Measurements from ENCODE around the gene ADGB. TPM values are rescaled to one million over a fixed set of nuclear protein-coding genes. Genes with fewer than 3 reads are reported as not detected.

Gene ADGB
- total and polyA plus RNA-seq, 9 of the 15 experiments (the other 6 are each of a cell fraction or from before 2014, with no cell fraction given) = not detected

DNA sequence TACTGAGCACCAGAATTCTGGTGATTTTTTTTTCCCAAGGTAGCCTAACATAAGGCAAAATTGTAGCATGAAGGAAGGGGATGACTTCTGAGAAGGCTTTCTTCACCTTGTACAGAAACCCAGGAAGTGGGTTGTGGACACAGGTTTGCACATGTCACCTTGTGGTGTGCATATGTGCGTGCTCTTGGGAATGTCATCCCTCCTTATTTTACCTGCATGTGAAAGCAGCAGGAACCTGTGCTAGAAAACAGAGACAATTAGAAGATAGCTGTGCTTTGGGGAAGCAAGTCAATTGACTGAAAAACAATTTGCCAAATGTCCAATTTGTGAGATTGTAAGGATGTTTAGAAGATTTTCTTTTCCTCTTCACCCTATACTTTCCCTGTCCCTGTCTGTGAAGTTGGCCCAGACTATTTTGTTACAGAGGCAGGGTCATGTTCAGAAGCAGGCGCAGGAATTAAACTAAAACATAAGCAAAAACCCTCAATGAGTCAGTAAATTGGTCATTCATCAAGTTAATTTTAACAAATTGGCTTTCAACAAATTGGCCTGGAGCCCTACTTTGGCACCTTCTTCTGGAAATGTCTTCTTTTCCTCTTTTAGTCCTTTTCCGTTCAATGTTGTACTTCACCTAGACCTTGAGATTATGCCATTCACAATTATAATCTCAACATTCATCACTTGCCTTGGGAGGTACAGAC lies 261.2 kb downstream of the ADGB start (continued):
- TF ChIP-seq, protein P1, sequence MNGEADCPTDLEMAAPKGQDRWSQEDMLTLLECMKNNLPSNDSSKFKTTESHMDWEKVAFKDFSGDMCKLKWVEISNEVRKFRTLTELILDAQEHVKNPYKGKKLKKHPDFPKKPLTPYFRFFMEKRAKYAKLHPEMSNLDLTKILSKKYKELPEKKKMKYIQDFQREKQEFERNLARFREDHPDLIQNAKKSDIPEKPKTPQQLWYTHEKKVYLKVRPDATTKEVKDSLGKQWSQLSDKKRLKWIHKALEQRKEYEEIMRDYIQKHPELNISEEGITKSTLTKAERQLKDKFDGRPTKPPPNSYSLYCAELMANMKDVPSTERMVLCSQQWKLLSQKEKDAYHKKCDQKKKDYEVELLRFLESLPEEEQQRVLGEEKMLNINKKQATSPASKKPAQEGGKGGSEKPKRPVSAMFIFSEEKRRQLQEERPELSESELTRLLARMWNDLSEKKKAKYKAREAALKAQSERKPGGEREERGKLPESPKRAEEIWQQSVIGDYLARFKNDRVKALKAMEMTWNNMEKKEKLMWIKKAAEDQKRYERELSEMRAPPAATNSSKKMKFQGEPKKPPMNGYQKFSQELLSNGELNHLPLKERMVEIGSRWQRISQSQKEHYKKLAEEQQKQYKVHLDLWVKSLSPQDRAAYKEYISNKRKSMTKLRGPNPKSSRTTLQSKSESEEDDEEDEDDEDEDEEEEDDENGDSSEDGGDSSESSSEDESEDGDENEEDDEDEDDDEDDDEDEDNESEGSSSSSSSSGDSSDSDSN (IDR thresholded peaks at IDR 0.05; ENCODE audit: borderline replicate concordance in 1 of 2, low read depth in 2 of 2, low read length in 2 of 2) = no peak
- TF ChIP-seq ILK (tag; IDR thresholded peaks at IDR 0.05; ENCODE audit: borderline replicate concordance, low read depth) (0 out of 2 replicates have a peak, but pooled peaks have one; percentile 32), ELF2 (CRISPR knock-in tag; IDR thresholded peaks at IDR 0.05) (peak; percentile 65; the same call in 1 of the 2 replicates), TRIM28 (IDR thresholded peaks at IDR 0.05) (no peak), JUNB (CRISPR knock-in tag; conservative IDR thresholded peaks at IDR 0.05) (no peak), POLR2G (IDR thresholded peaks at IDR 0.05; ENCODE audit: low read depth, low read length) (peak; percentile 15; the same call in 1 of the 2 replicates), ZNF239 (CRISPR knock-in tag; IDR thresholded peaks at IDR 0.05) (peak; percentile 31; the same call in 1 of the 2 replicates), DMBX1 (CRISPR knock-in tag; IDR thresholded peaks at IDR 0.05; ENCODE audit: borderline replicate concordance) (peak; percentile 49; the same call in 1 of the 2 replicates), ERF (CRISPR knock-in tag; IDR thresholded peaks at IDR 0.05) (peak; percentile 79; the same call in 1 of the 2 replicates), FOSL1 (tag; conservative IDR thresholded peaks at IDR 0.05) (no peak), ZNF165 (CRISPR knock-in tag; IDR thresholded peaks at IDR 0.05; ENCODE audit: borderline replicate concordance) (0 out of 2 replicates have a peak, but pooled peaks have one; percentile 18), ZFP1 (CRISPR knock-in tag; IDR thresholded peaks at IDR 0.05) (0 out of 2 replicates have a peak, but pooled peaks have one; percentile 14), ZNF3 (CRISPR knock-in tag; IDR thresholded peaks at IDR 0.05) (0 out of 2 replicates have a peak, but pooled peaks have one; percentile 52)
- TF ChIP-seq, protein P2, sequence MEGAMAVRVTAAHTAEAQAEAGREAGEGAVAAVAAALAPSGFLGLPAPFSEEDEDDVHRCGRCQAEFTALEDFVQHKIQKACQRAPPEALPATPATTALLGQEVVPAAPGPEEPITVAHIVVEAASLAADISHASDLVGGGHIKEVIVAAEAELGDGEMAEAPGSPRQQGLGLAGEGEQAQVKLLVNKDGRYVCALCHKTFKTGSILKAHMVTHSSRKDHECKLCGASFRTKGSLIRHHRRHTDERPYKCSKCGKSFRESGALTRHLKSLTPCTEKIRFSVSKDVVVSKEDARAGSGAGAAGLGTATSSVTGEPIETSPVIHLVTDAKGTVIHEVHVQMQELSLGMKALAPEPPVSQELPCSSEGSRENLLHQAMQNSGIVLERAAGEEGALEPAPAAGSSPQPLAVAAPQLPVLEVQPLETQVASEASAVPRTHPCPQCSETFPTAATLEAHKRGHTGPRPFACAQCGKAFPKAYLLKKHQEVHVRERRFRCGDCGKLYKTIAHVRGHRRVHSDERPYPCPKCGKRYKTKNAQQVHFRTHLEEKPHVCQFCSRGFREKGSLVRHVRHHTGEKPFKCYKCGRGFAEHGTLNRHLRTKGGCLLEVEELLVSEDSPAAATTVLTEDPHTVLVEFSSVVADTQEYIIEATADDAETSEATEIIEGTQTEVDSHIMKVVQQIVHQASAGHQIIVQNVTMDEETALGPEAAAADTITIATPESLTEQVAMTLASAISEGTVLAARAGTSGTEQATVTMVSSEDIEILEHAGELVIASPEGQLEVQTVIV (CRISPR knock-in tag; IDR thresholded peaks at IDR 0.05; ENCODE audit: borderline replicate concordance) = peak; percentile 59; the same call in 1 of the 2 replicates
- TF ChIP-seq, protein P3, sequence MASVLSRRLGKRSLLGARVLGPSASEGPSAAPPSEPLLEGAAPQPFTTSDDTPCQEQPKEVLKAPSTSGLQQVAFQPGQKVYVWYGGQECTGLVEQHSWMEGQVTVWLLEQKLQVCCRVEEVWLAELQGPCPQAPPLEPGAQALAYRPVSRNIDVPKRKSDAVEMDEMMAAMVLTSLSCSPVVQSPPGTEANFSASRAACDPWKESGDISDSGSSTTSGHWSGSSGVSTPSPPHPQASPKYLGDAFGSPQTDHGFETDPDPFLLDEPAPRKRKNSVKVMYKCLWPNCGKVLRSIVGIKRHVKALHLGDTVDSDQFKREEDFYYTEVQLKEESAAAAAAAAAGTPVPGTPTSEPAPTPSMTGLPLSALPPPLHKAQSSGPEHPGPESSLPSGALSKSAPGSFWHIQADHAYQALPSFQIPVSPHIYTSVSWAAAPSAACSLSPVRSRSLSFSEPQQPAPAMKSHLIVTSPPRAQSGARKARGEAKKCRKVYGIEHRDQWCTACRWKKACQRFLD (CRISPR knock-in tag; IDR thresholded peaks at IDR 0.05) = no peak
- TF ChIP-seq, protein P4, sequence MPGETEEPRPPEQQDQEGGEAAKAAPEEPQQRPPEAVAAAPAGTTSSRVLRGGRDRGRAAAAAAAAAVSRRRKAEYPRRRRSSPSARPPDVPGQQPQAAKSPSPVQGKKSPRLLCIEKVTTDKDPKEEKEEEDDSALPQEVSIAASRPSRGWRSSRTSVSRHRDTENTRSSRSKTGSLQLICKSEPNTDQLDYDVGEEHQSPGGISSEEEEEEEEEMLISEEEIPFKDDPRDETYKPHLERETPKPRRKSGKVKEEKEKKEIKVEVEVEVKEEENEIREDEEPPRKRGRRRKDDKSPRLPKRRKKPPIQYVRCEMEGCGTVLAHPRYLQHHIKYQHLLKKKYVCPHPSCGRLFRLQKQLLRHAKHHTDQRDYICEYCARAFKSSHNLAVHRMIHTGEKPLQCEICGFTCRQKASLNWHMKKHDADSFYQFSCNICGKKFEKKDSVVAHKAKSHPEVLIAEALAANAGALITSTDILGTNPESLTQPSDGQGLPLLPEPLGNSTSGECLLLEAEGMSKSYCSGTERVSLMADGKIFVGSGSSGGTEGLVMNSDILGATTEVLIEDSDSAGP (CRISPR knock-in tag; IDR thresholded peaks at IDR 0.05) = no peak
- TF ChIP-seq, protein P5, sequence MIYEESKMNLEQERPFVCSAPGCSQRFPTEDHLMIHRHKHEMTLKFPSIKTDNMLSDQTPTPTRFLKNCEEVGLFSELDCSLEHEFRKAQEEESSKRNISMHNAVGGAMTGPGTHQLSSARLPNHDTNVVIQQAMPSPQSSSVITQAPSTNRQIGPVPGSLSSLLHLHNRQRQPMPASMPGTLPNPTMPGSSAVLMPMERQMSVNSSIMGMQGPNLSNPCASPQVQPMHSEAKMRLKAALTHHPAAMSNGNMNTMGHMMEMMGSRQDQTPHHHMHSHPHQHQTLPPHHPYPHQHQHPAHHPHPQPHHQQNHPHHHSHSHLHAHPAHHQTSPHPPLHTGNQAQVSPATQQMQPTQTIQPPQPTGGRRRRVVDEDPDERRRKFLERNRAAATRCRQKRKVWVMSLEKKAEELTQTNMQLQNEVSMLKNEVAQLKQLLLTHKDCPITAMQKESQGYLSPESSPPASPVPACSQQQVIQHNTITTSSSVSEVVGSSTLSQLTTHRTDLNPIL (CRISPR knock-in tag; IDR thresholded peaks at IDR 0.05) = peak; percentile 8; the same call in 1 of the 2 replicates
